Measurements from ENCODE around the gene ZNF888.

DNA sequence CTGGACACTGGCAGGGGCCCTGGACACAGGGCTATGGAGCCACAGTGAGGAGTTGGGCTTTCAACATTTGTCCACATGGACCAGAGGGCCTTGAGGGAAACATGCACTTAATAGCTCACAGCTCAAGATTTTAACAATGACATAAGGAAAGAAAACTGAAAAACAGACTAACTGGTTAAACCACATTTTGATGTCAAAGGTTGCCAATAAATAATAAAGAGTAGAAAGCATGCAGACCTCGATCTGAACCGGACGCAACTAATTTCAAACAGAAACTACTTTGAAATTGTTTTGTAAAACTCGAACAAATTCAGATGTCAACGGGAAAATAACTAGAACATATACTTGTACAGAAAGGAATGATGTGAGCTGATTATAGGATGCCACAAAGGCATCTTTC lies 15.5 kb upstream of the ZNF888 start:
- TF ChIP-seq, protein P1, sequence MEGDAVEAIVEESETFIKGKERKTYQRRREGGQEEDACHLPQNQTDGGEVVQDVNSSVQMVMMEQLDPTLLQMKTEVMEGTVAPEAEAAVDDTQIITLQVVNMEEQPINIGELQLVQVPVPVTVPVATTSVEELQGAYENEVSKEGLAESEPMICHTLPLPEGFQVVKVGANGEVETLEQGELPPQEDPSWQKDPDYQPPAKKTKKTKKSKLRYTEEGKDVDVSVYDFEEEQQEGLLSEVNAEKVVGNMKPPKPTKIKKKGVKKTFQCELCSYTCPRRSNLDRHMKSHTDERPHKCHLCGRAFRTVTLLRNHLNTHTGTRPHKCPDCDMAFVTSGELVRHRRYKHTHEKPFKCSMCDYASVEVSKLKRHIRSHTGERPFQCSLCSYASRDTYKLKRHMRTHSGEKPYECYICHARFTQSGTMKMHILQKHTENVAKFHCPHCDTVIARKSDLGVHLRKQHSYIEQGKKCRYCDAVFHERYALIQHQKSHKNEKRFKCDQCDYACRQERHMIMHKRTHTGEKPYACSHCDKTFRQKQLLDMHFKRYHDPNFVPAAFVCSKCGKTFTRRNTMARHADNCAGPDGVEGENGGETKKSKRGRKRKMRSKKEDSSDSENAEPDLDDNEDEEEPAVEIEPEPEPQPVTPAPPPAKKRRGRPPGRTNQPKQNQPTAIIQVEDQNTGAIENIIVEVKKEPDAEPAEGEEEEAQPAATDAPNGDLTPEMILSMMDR (IDR thresholded peaks at IDR 0.05), result no peak
- TF ChIP-seq POLR2A (IDR thresholded peaks at IDR 0.05) (no peak), EP300 (IDR thresholded peaks at IDR 0.05) (no peak)
